GM23338 (cell line): ENCODE measurements around the gene ZNF775. TPM values are rescaled to one million over a fixed set of nuclear protein-coding genes. Genes with fewer than 3 reads are reported as not detected.
A peak's percentile ranks its signal among the peaks of the same experiment; 100 is the strongest.

Source experiments
- ATAC-seq: fragments of 200-7000 bp; cut with Tn5 transposase; 3 replicates; pipeline ENCODE4 v1.9.1; 2020
- DNase-seq: peaks from one replicate; pipeline ENCODE4 v3.0.0-alpha.2; 2015; ENCODE audit warnings: low spot score
- H2AFZ ChIP-seq: fragments of 200-600 bp; sonication (generic); 2 replicates; pipeline ENCODE4 v1.8.0; 2016; ENCODE audit warnings: antibody characterized with exemption, mild to moderate bottlenecking, moderate library complexity
- H3F3A ChIP-seq: fragments of 200-600 bp; sonication (generic); replicated peaks from 2 replicates; pipeline ENCODE4 v1.8.0; 2017; ENCODE audit warnings: antibody characterized with exemption, mixed run types, low read depth
- H3K27ac ChIP-seq: fragments of 200-600 bp; sonication (generic); 2 replicates; pipeline ENCODE4 v1.6.1; 2016; ENCODE audit warnings: low read depth
- H3K27me3 ChIP-seq: fragments of 200-600 bp; sonication (generic); 2 replicates; pipeline ENCODE4 v1.8.0; 2016; ENCODE audit warnings: mild to moderate bottlenecking, mixed run types, moderate library complexity; ENCODE audit not compliant: insufficient read depth
- H3K36me3 ChIP-seq: fragments of 200-600 bp; sonication (generic); 2 replicates; pipeline ENCODE4 v1.8.0; 2016; ENCODE audit warnings: mild to moderate bottlenecking; ENCODE audit not compliant: insufficient read depth
- H3K4me1 ChIP-seq: fragments of 200-600 bp; sonication (generic); 2 replicates; pipeline ENCODE4 v1.8.0; 2016; ENCODE audit warnings: mild to moderate bottlenecking, moderate library complexity; ENCODE audit not compliant: insufficient read depth
- H3K4me2 ChIP-seq: fragments of 200-600 bp; sonication (generic); 2 replicates; pipeline ENCODE4 v1.7.1; 2017; ENCODE audit warnings: mixed run types
- H3K4me3 ChIP-seq: fragments of 200-600 bp; sonication (generic); 2 replicates; pipeline ENCODE4 v1.6.1; 2016; ENCODE audit warnings: mixed run types
- H3K79me2 ChIP-seq: fragments of 200-600 bp; sonication (generic); replicated peaks from 2 replicates; pipeline ENCODE4 v1.8.0; 2017; ENCODE audit warnings: mild to moderate bottlenecking; ENCODE audit not compliant: insufficient read depth
- H3K9me2 ChIP-seq: fragments of 200-600 bp; sonication (generic); 2 replicates; pipeline ENCODE4 v1.8.0; 2017; ENCODE audit not compliant: insufficient read depth
- H4K20me1 ChIP-seq: fragments of 200-600 bp; sonication (generic); replicated peaks from 2 replicates; pipeline ENCODE4 v1.8.0; 2017; ENCODE audit warnings: mild to moderate bottlenecking; ENCODE audit not compliant: insufficient read depth
- H3K27ac Mint-ChIP-seq: 2 replicates; pipeline ENCODE4 v1.8.0; 2020; ENCODE audit warnings: inconsistent platforms, mild to moderate bottlenecking, moderate library complexity, mixed read lengths
- H3K27me3 Mint-ChIP-seq: 3 replicates; pipeline ENCODE4 v1.8.0; 2022; ENCODE audit warnings: low read depth, mild to moderate bottlenecking, moderate library complexity, mixed read lengths, inconsistent platforms; ENCODE audit not compliant: insufficient read depth, poor library complexity
- H3K36me3 Mint-ChIP-seq: 3 replicates; pipeline ENCODE4 v1.8.0; 2021; ENCODE audit warnings: low read depth, mild to moderate bottlenecking, inconsistent platforms, moderate library complexity, mixed read lengths
- H3K4me1 Mint-ChIP-seq: 3 replicates; pipeline ENCODE4 v1.8.0; 2020; ENCODE audit warnings: mild to moderate bottlenecking, inconsistent platforms, mixed read lengths
- H3K4me3 Mint-ChIP-seq: 3 replicates; pipeline ENCODE4 v1.8.0; 2021; ENCODE audit warnings: moderate library complexity, mild to moderate bottlenecking, inconsistent platforms, mixed read lengths
- H3K9me3 Mint-ChIP-seq: 3 replicates; pipeline ENCODE4 v1.8.0; 2020; ENCODE audit warnings: moderate library complexity, mild to moderate bottlenecking, inconsistent platforms, mixed read lengths
- CREB1 ChIP-seq: fragments of 250-450 bp; sonication (Bioruptor Pico); IDR thresholded peaks from 2 replicates; pipeline ENCODE4 v1.5.0; 2020; ENCODE audit warnings: low read depth, mild to moderate bottlenecking, moderate library complexity
- CTCF ChIP-seq, 2 experiments: fragments of 200-600 bp in 1 of 2; sonication (generic) in 1 of 2; conservative IDR thresholded peaks; 2 replicates each; pipeline versions ENCODE4 v1.5.1 to v1.6.1; 2016 to 2017; ENCODE audit warnings: antibody characterized with exemption in 2 of 2, low read depth in 2 of 2, mild to moderate bottlenecking in 2 of 2, moderate library complexity in 1 of 2
- ETS1 ChIP-seq: IDR thresholded peaks from 2 replicates; pipeline ENCODE4 v1.6.1; 2016; ENCODE audit warnings: antibody characterized with exemption
- EZH2 ChIP-seq: fragments of 200-600 bp; sonication (generic); IDR thresholded peaks from one replicate; pipeline ENCODE4 v1.8.0; 2017; ENCODE audit warnings: antibody characterized with exemption, mild to moderate bottlenecking, low read depth; ENCODE audit not compliant: unreplicated experiment
- EZH2phosphoT487 ChIP-seq: fragments of 200-600 bp; sonication (generic); IDR thresholded peaks from one replicate; pipeline ENCODE4 v1.8.1; 2018; ENCODE audit warnings: antibody characterized with exemption; ENCODE audit not compliant: unreplicated experiment
- JUNB ChIP-seq: IDR thresholded peaks from one replicate; pipeline ENCODE4 v1.6.1; 2016; ENCODE audit warnings: antibody characterized with exemption; ENCODE audit not compliant: unreplicated experiment
- NANOG ChIP-seq: IDR thresholded peaks from 2 replicates; pipeline ENCODE4 v1.6.1; 2016; ENCODE audit warnings: antibody characterized with exemption, borderline replicate concordance
- POLR2AphosphoS5 ChIP-seq: IDR thresholded peaks from 2 replicates; pipeline ENCODE4 v1.6.1; 2016; ENCODE audit warnings: antibody characterized with exemption, low read depth
- REST ChIP-seq: IDR thresholded peaks from one replicate; pipeline ENCODE4 v1.6.1; 2018; ENCODE audit warnings: antibody characterized with exemption; ENCODE audit not compliant: unreplicated experiment
- STAT1 ChIP-seq: IDR thresholded peaks from one replicate; pipeline ENCODE4 v1.6.1; 2016; ENCODE audit warnings: antibody characterized with exemption; ENCODE audit not compliant: unreplicated experiment
- ZNF114 ChIP-seq: fragments of 250-450 bp; sonication (Bioruptor Pico); IDR thresholded peaks from 2 replicates; pipeline ENCODE4 v1.5.0; 2020; ENCODE audit warnings: mild to moderate bottlenecking, moderate library complexity
- ZNF331 ChIP-seq: fragments of 250-450 bp; sonication (Bioruptor Pico); IDR thresholded peaks from 2 replicates; pipeline ENCODE4 v1.5.0; 2020; ENCODE audit warnings: low read depth, mild to moderate bottlenecking, moderate library complexity
- ZNF462 ChIP-seq: fragments of 250-450 bp; sonication (Bioruptor Pico); IDR thresholded peaks from 2 replicates; pipeline ENCODE4 v1.5.0; 2020; ENCODE audit warnings: mild to moderate bottlenecking, moderate library complexity
- polyA plus RNA-seq: library from polyadenylated mRNA; unstranded; fragments of >200 nt; fragmentation: Nextera tagmentation; extraction: Ambion mirVana; gene quantifications from 2 replicates; pipeline ENCODE4 v1.2.1, GENCODE V29; 2016
- total RNA-seq: library from RNA; depleted of rRNA; stranded (reverse); fragments of >200 nt; shearing (Covaris generic); gene quantifications from 2 replicates; pipeline ENCODE4 v1.2.3, GENCODE V29; 2014

ZNF775 gene
- total and polyA plus RNA-seq, 2 experiments from 2014 or later = 4.5 to 38.2 TPM

- Histone ChIP-seq H3K4me2 (peak overlapping the region; percentile 94), H3K27me3 (peaks cover 27% of the 10 kb centered on the region), H3K4me3 (peak overlapping the region; percentile 93), H2AFZ (no peak overlapping the region), H3K79me2 (peaks cover 28% of the 10 kb centered on the region), H3F3A (peaks cover 22% of the 10 kb centered on the region), H4K20me1 (no peaks in the 10 kb centered on the region; the same call in 1 of the 2 replicates), H3K9me2 (no peaks in the 10 kb centered on the region), H3K36me3 (peaks cover 4% of the 10 kb centered on the region; the same call in 1 of the 2 replicates), H3K4me1 (peaks cover 47% of the 10 kb centered on the region), H3K27ac (no peak overlapping the region)
- Mint-ChIP-seq H3K4me3 (peak overlapping the region; percentile 93), H3K27ac (no peak overlapping the region), H3K4me1 (peaks cover 71% of the 10 kb centered on the region), H3K36me3 (peaks cover 53% of the 10 kb centered on the region), H3K9me3 (peaks cover 19% of the 10 kb centered on the region), H3K27me3 (peaks cover 37% of the 10 kb centered on the region)
- ATAC-seq (no peak), DNase-seq (no peak)
- TF ChIP-seq NANOG (no peak), EZH2phosphoT487 (no peak), CREB1 (CRISPR knock-in tag) (no peak), ZNF462 (CRISPR knock-in tag) (no peak), REST (no peak), JUNB (no peak), STAT1 (no peak), ETS1 (no peak), ZNF114 (CRISPR knock-in tag) (no peak), CTCF (conservative IDR thresholded peaks at IDR 0.05; ENCODE audit: low read depth in 2 of 2) (no peak), POLR2AphosphoS5 (no peak), ZNF331 (CRISPR knock-in tag) (no peak), EZH2 (no peak)
Measured at GRCh38 chr7:150339409-150339809, 39.7 kb upstream of the ZNF775 start.
